Right lobe of liver (tissue), 4 donors: Measurements from ENCODE around the gene TMCC2.

Experiments used
- POLR2A ChIP-seq: fragments of 450-650 bp; IDR thresholded peaks from one replicate; pipeline ENCODE4 v1.6.1; 2017; ENCODE audit warnings: antibody characterized with exemption, mild to moderate bottlenecking
- TF ChIP-seq, protein P1 (sequence below), 4 donors: fragments of 200-600 bp in 3 of 4; fragments of 450-650 bp in 1 of 4; IDR thresholded peaks; one replicate each; pipeline versions ENCODE4 v1.5.1 to v1.8.0; 2016 to 2022; ENCODE audit warnings: antibody characterized with exemption in 4 of 4, mild to moderate bottlenecking in 2 of 4
- donor health status: DM: no; HTN: no; CAD: no.
- donor health status: DM: no; HTN: no; CAD: no.
- donor health status: DM: no; HTN: yes; CAD: no.

DNA sequence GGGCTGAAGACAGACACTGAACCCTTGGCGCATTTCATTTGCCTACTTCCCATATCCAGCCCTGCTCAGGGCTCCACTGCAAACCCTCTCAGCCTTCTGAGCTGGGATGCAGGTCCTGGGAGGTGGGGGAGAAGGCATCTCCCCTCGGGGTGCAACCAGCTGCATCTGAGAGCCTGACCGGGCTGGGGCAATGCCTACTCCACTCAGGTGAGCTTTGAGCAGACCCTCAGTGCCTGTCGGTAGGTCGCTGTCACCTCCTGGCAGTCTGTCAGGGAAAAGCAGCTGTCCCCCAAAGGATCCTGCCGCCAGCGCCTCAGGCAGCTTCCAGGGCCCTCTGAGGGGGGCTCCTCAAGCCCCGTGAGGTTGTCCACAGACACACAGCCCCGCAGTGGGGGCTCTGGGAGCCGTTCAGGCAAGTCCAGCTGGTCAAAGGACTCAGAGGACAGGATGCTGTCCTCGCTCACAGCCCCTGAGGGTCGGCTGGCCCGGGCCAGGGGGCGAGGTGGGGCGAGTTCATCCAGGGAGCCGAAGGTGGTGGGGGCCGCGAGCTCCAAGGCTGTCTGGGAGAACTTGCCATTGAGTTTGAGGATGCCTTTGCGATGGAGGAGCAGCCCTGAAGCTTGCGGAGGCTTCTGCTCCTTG, 75.6 kb downstream of the TMCC2 start:
- TF ChIP-seq, protein P1, sequence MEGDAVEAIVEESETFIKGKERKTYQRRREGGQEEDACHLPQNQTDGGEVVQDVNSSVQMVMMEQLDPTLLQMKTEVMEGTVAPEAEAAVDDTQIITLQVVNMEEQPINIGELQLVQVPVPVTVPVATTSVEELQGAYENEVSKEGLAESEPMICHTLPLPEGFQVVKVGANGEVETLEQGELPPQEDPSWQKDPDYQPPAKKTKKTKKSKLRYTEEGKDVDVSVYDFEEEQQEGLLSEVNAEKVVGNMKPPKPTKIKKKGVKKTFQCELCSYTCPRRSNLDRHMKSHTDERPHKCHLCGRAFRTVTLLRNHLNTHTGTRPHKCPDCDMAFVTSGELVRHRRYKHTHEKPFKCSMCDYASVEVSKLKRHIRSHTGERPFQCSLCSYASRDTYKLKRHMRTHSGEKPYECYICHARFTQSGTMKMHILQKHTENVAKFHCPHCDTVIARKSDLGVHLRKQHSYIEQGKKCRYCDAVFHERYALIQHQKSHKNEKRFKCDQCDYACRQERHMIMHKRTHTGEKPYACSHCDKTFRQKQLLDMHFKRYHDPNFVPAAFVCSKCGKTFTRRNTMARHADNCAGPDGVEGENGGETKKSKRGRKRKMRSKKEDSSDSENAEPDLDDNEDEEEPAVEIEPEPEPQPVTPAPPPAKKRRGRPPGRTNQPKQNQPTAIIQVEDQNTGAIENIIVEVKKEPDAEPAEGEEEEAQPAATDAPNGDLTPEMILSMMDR (IDR thresholded peaks at IDR 0.05): no peak
- TF ChIP-seq POLR2A: no peak
